Spleen (tissue), 11 donors: ENCODE results near the gene CCDC200. TPM values are rescaled to one million over a fixed set of nuclear protein-coding genes. Genes with fewer than 3 reads are reported as not detected.

Experiments
- DNase-seq: peaks from one replicate; pipeline ENCODE4 v3.0.0-alpha.2; 2020
- H3K27ac ChIP-seq, 8 donors: fragments of 200-600 bp; sonication (generic) in 7 of 8; 1 replicate in 4 of 8; 2 replicates in 4 of 8; pipeline versions ENCODE4 v1.5.0 to v1.8.0; 2016 to 2021; ENCODE audit warnings: inconsistent platforms in 4 of 8, mild to moderate bottlenecking in 4 of 8, moderate library complexity in 1 of 8
- H3K27me3 ChIP-seq, 7 donors: fragments of 200-600 bp; sonication (generic) in 6 of 7; replicated peaks in 1 of 7; 1 replicate in 4 of 7; 2 replicates in 3 of 7; pipeline versions ENCODE4 v1.5.0 to v1.8.0; 2016 to 2021; ENCODE audit warnings: inconsistent platforms in 3 of 7, mild to moderate bottlenecking in 1 of 7
- H3K36me3 ChIP-seq, 6 donors: fragments of 200-600 bp; sonication (generic) in 5 of 6; 1 replicate in 4 of 6; 2 replicates in 2 of 6; pipeline versions ENCODE4 v1.5.0 to v1.8.0; 2016 to 2021; ENCODE audit warnings: inconsistent platforms in 2 of 6
- H3K4me1 ChIP-seq, 6 donors: fragments of 200-600 bp; sonication (generic) in 5 of 6; 1 replicate in 3 of 6; 2 replicates in 3 of 6; pipeline versions ENCODE4 v1.5.0 to v1.8.0; 2016 to 2021; ENCODE audit warnings: inconsistent platforms in 3 of 6
- H3K4me3 ChIP-seq, 8 donors: fragments of 200-600 bp; sonication (generic) in 7 of 8; 1 replicate in 4 of 8; 2 replicates in 4 of 8; pipeline versions ENCODE4 v1.5.0 to v1.8.0; 2016 to 2021; ENCODE audit warnings: inconsistent platforms in 4 of 8, mild to moderate bottlenecking in 4 of 8, moderate library complexity in 2 of 8
- H3K9me3 ChIP-seq, 8 donors: fragments of 200-600 bp; sonication (generic) in 7 of 8; 1 replicate in 4 of 8; 2 replicates in 4 of 8; pipeline versions ENCODE4 v1.5.0 to v1.8.0; 2016 to 2021; ENCODE audit warnings: inconsistent platforms in 4 of 8
- CTCF ChIP-seq, 11 experiments: fragments of 200-600 bp in 7 of 11; fragments of 450-650 bp in 4 of 11; sonication (generic) in 4 of 11; IDR thresholded peaks in 8 of 11; conservative IDR thresholded peaks in 3 of 11; 1 replicate in 7 of 11; 2 replicates in 4 of 11; pipeline versions ENCODE4 v1.4.0 to v1.8.0; 2016 to 2021; ENCODE audit warnings: antibody characterized with exemption in 11 of 11, inconsistent platforms in 4 of 11, mild to moderate bottlenecking in 1 of 11
- POLR2A ChIP-seq, 3 donors: fragments of 450-650 bp; IDR thresholded peaks; one replicate each; pipeline ENCODE4 v1.5.1; 2017; ENCODE audit warnings: antibody characterized with exemption in 3 of 3, mild to moderate bottlenecking in 1 of 3
- POLR2AphosphoS5 ChIP-seq, 3 donors: sonication (generic); formaldehyde crosslinking; IDR thresholded peaks; one replicate each; pipeline ENCODE4 v1.5.1; 2017; ENCODE audit warnings: antibody characterized with exemption in 3 of 3
- whole genome bisulfite sequencing, 5 donors: extraction: QIAGEN DNeasy Blood & Tissue Kit in 3 of 5; methylation state at CpG; one replicate each; pipeline versions ENCODE4 v1.1.5 to v1.1.7; 2013 to 2018; 5-methylcytosine and 5-hydroxymethylcytosine counted together
- intact Hi-C: fragments of 100-400 bp; cut with DNase I; formaldehyde crosslinking; loops from one replicate; pipeline ENCODE4 v1.15.0; 2023; ENCODE audit warnings: low total_unique reads
- polyA plus RNA-seq, 3 donors: library from polyadenylated mRNA; stranded (reverse); fragments of 200-250 nt; gene quantifications; one replicate each; pipeline ENCODE4 v1.2.1, GENCODE V29; 2013
- total RNA-seq, 7 donors: library from RNA; depleted of rRNA in 3 of 7; stranded (reverse); fragments of >200 nt in 3 of 7; fragmentation: NEBNext Ultra II Directional in 4 of 7; extraction: Animal tissue kit (Norgen Biotek cat#: 25700) in 4 of 7; gene quantifications; one replicate each; pipeline versions ENCODE4 v1.1.0 to v1.2.1, GENCODE V29; 2016 to 2021
- donor health status: healthy with polysubstance abuse.
- donor health status: DM: no; HTN: no; CAD: no; lungs with moderate emphysema.
- donor health status: DM: no; HTN: no; CAD: no.
- donor health status: Bipolar disorder and iron deficiency.
- donor health status: healthy.
- donor health status: DM: no; HTN: no; CAD: no.
- donor health status: DM: yes; HTN: yes; CAD: no.

The CCDC200 gene
- total and polyA plus RNA-seq, 10 donors, result 0.17 to 0.64 (median 0.35) TPM; not detected in 7

DNA sequence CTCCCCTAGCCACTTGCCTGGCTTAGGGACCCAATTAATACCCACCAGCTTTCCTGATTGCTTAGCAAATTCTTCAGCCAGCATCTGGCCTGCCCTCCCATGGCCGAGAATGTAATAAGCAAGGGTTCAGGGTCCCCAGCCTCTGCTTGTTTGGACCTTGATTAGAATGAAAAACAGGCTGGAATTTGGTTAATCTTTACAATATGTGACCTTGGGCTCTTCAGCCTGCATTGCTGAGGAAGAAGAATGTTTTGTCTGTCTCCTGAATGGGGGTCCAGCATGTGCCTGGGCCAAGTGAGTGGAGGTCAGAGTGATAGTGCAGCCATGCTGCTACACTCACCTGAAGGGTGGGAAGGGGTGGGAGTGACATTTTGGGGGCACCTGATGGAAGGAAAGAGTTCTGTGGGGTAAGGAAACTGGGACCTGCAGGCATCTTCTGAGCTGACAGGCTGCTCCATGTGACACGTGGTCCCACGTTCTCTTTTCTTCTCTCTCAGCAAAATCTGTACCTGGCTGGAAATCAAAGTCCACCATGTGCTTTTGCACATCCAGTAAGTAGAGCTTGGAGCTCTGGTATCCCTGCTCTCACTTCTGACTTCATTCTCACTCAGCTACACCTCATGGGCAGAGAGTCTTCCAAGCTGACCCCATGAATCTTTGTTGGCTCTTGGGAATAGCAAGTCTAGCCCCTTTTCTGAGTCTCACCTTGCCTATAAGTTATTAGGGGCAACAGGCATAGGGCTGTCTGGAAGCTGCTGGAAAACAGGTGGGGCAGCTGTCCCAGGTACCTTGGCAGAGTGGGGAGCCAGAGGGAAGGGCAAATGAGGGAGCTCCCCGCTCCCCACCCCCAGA, 11.4 kb downstream of the CCDC200 start:
- Histone ChIP-seq H3K27me3 (no peaks in the 10 kb centered on the region), H3K4me1 (peaks cover 10 to 29% (median 20%) of the 10 kb centered on the region in 6 donors), H3K27ac (no peak overlapping the region), H3K36me3 (peaks cover 0 to 86% (median 27%) of the 10 kb centered on the region in 6 donors), H3K4me3 (no peak overlapping the region), H3K9me3 (no peaks in the 10 kb centered on the region)
- no peak for TF ChIP-seq CTCF (IDR thresholded peaks at IDR 0.05 in 8 of 11, conservative IDR thresholded peaks at IDR 0.05 in 3 of 11)
- TF ChIP-seq POLR2AphosphoS5 (IDR thresholded peaks at IDR 0.05), result no peak
- TF ChIP-seq POLR2A (IDR thresholded peaks at IDR 0.05), result no peak
- WGBS, 5 donors, result 89 to 94% (median 93%) methylated on average over 4 of the region's 4 CpGs
- intact Hi-C loops, result no loop called here
- peak; percentile 21 for DNase-seq

- Histone ChIP-seq H3K4me3 (no peak overlapping the region), H3K36me3 (peaks cover 0 to 82% (median 27%) of the 10 kb centered on the region in 6 donors), H3K27me3 (no peaks in the 10 kb centered on the region), H3K4me1 (peaks cover 10 to 35% (median 23%) of the 10 kb centered on the region in 6 donors), H3K9me3 (no peaks in the 10 kb centered on the region), H3K27ac (no peak overlapping the region)
- intact Hi-C loops, result no loop called here
- TF ChIP-seq POLR2AphosphoS5 (IDR thresholded peaks at IDR 0.05), result no peak
- no peak for TF ChIP-seq POLR2A (IDR thresholded peaks at IDR 0.05)
- no peak for TF ChIP-seq CTCF (IDR thresholded peaks at IDR 0.05 in 8 of 11, conservative IDR thresholded peaks at IDR 0.05 in 3 of 11)
- 90 to 96% (median 94%) methylated on average over 4 of the region's 4 CpGs for WGBS, 5 donors
- DNase-seq, result peak; percentile 27
These were observed 12.1 kb downstream of the CCDC200 start for GRCh38 chr17:43216369-43216761.

DNA sequence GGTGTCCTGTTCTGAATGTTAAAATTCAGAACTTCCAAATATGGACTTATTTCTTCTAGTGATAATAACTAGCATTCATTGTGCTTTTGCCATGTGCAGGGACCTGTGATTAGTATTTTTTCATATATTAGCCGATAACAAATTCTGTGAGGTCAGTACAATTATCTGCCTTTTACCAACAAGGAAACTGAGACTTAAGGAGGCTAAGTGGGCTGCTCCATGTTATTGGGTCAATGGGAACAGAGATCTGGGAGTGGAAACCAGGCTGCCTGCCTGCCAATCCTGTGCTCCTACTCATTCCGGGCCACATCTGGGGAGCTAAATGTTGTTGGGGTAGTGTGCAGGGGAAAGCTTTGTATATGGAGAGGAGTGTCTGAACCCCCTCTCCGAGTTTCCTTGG, 13.1 kb downstream of the CCDC200 start:
- no peak overlapping the region for H3K27ac ChIP-seq
- 85 to 98% (median 95%) methylated on average over 3 of the region's 3 CpGs for WGBS, 5 donors
- no peaks in the 10 kb centered on the region for H3K9me3 ChIP-seq
- TF ChIP-seq CTCF (IDR thresholded peaks at IDR 0.05 in 8 of 11, conservative IDR thresholded peaks at IDR 0.05 in 3 of 11), result no peak
- TF ChIP-seq POLR2AphosphoS5 (IDR thresholded peaks at IDR 0.05), result no peak
- no peak for TF ChIP-seq POLR2A (IDR thresholded peaks at IDR 0.05)
- peaks cover 16 to 45% (median 34%) of the 10 kb centered on the region in 6 donors for H3K4me1 ChIP-seq
- DNase-seq, result no peak
- no peak overlapping the region for H3K4me3 ChIP-seq
- H3K27me3 ChIP-seq, result no peaks in the 10 kb centered on the region
- peaks cover 0 to 76% (median 27%) of the 10 kb centered on the region in 6 donors for H3K36me3 ChIP-seq
- intact Hi-C loops, result no loop called here

DNA sequence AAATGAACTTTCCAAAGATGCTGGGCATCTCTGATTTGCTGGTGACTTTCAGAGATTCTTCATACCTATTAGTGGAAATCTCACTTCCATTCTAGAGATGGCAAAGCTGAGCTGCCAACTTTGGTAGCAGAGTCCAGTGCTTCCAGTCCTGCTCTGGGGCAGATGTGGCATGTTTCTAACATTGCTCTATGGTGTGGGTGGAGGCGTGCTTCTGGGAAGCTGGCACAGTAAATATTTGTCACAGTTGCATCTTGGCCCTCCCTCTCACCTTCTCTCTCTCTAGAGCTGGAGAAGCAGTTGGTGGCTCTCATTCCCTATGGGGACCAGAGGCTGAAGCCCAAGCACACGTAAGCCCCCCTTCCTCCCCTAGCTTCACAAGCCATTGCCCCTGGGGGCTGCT, 14.9 kb downstream of the CCDC200 start:
- Histone ChIP-seq H3K36me3 (peaks cover 0 to 79% (median 37%) of the 10 kb centered on the region in 6 donors), H3K9me3 (no peaks in the 10 kb centered on the region), H3K4me1 (peaks cover 16 to 51% (median 34%) of the 10 kb centered on the region in 6 donors), H3K27me3 (no peaks in the 10 kb centered on the region), H3K27ac (peak overlapping the region in 2 of 8 donors; percentile 89 to 93), H3K4me3 (peak overlapping the region in 4 of 8 donors; percentile 58 to 89 (median 65))
- intact Hi-C loops, result no loop called here
- no peak for TF ChIP-seq CTCF (IDR thresholded peaks at IDR 0.05 in 8 of 11, conservative IDR thresholded peaks at IDR 0.05 in 3 of 11)
- no peak for TF ChIP-seq POLR2AphosphoS5 (IDR thresholded peaks at IDR 0.05)
- TF ChIP-seq POLR2A (IDR thresholded peaks at IDR 0.05), result no peak
- 89 to 98% (median 96%) methylated on average over 2 of the region's 2 CpGs for WGBS, 5 donors
- peak; percentile 27 for DNase-seq
